ES-I3 (cell line): ENCODE measurements around the gene SYTL3.
"Not testable (repeated sequence)": the region's sequence is repeated elsewhere in the genome, so short reads cannot be mapped to it uniquely, and the experiment has no call there.

ENCODE experiments used
- H3K36me3 ChIP-seq: 2 replicates; pipeline ENCODE4 v1.6.1; 2013; ENCODE audit warnings: mild to moderate bottlenecking, low read length, control low read depth, moderate library complexity; ENCODE audit not compliant: insufficient read depth
- H3K4me1 ChIP-seq: 2 replicates; pipeline ENCODE4 v1.6.1; 2013; ENCODE audit warnings: mild to moderate bottlenecking, control low read depth, low read length; ENCODE audit not compliant: insufficient read depth
- H3K9ac ChIP-seq: 2 replicates; pipeline ENCODE4 v1.6.1; 2013; ENCODE audit warnings: low read depth, mild to moderate bottlenecking, low read length, moderate library complexity
- H3K9me3 ChIP-seq: 2 replicates; pipeline ENCODE4 v1.6.1; 2013; ENCODE audit warnings: mild to moderate bottlenecking, low read length, moderate library complexity; ENCODE audit not compliant: control insufficient read depth, insufficient read depth

SYTL3 gene

GRCh38 chr6:158649289-158650143 lies at the start of gene SYTL3:
TSS of gene SYTL3 (plus strand) at chr6:158650054. CDS start at chr6:158663269, 13,215 bp downstream.
- Histone ChIP-seq H3K4me1 (peaks cover 22% of the 10 kb centered on the region), H3K9ac (no peak within 1 kb of the TSS), H3K36me3 (no peaks in the 10 kb centered on the region), H3K9me3 (no peaks in the 10 kb centered on the region)

- peaks cover 6% of the 10 kb centered on the region for H3K36me3 ChIP-seq
- no peaks in the 10 kb centered on the region for H3K9me3 ChIP-seq
- no peak overlapping the region for H3K9ac ChIP-seq
- H3K4me1 ChIP-seq, result no peaks in the 10 kb centered on the region
Measured at GRCh38 chr6:158603261-158604047, 46.4 kb upstream of the SYTL3 start.

GRCh38 chr6:158604048-158604406 lies 45.8 kb upstream of the SYTL3 start:
- no peak overlapping the region for H3K9ac ChIP-seq
- H3K9me3 ChIP-seq, result no peaks in the 10 kb centered on the region
- H3K36me3 ChIP-seq, result peaks cover 6% of the 10 kb centered on the region
- no peaks in the 10 kb centered on the region for H3K4me1 ChIP-seq

GRCh38 chr6:158605266-158605878 lies 44.5 kb upstream of the SYTL3 start:
- Histone ChIP-seq H3K9me3 (no peaks in the 10 kb centered on the region), H3K9ac (no peak overlapping the region), H3K36me3 (peaks cover 11% of the 10 kb centered on the region; the same call in 1 of the 2 replicates), H3K4me1 (no peaks in the 10 kb centered on the region)

- H3K4me1 ChIP-seq, H3K9me3 ChIP-seq, H3K9ac ChIP-seq: not testable (repeated sequence)
- H3K36me3 ChIP-seq, result peaks cover 11% of the 10 kb centered on the region; the same call in 1 of the 2 replicates
Measured at GRCh38 chr6:158606011-158606410, 43.8 kb upstream of the SYTL3 start.

GRCh38 chr6:158606935-158607334 lies 42.9 kb upstream of the SYTL3 start:
- Histone ChIP-seq H3K9me3 (no peaks in the 10 kb centered on the region), H3K36me3 (peaks cover 11% of the 10 kb centered on the region; the same call in 1 of the 2 replicates), H3K9ac (no peak overlapping the region), H3K4me1 (peaks cover 12% of the 10 kb centered on the region)

GRCh38 chr6:158607411-158608170 lies 42.3 kb upstream of the SYTL3 start:
- peaks cover 19% of the 10 kb centered on the region for H3K4me1 ChIP-seq
- no peaks in the 10 kb centered on the region for H3K9me3 ChIP-seq
- H3K9ac ChIP-seq, result no peak overlapping the region
- peaks cover 13% of the 10 kb centered on the region; the same call in 1 of the 2 replicates for H3K36me3 ChIP-seq

GRCh38 chr6:158608221-158608620 lies 41.6 kb upstream of the SYTL3 start:
- Histone ChIP-seq H3K9me3 (no peaks in the 10 kb centered on the region), H3K9ac (no peak overlapping the region), H3K4me1 (peaks cover 19% of the 10 kb centered on the region), H3K36me3 (peaks cover 14% of the 10 kb centered on the region; the same call in 1 of the 2 replicates)

- Histone ChIP-seq H3K4me1 (peaks cover 19% of the 10 kb centered on the region), H3K9me3 (no peaks in the 10 kb centered on the region), H3K9ac (no peak overlapping the region), H3K36me3 (peaks cover 16% of the 10 kb centered on the region; the same call in 1 of the 2 replicates)
Measured at GRCh38 chr6:158609455-158610155, 40.2 kb upstream of the SYTL3 start.

- Histone ChIP-seq H3K36me3 (peaks cover 16% of the 10 kb centered on the region; the same call in 1 of the 2 replicates), H3K4me1 (peaks cover 19% of the 10 kb centered on the region), H3K9me3 (no peaks in the 10 kb centered on the region), H3K9ac (no peak overlapping the region)
Measured at GRCh38 chr6:158610319-158610968, 39.4 kb upstream of the SYTL3 start.

- peaks cover 19% of the 10 kb centered on the region for H3K4me1 ChIP-seq
- no peak overlapping the region for H3K9ac ChIP-seq
- peaks cover 16% of the 10 kb centered on the region; the same call in 1 of the 2 replicates for H3K36me3 ChIP-seq
- H3K9me3 ChIP-seq, result no peaks in the 10 kb centered on the region
Measured at GRCh38 chr6:158611039-158611438, 38.8 kb upstream of the SYTL3 start.

- peaks cover 16% of the 10 kb centered on the region; the same call in 1 of the 2 replicates for H3K36me3 ChIP-seq
- H3K9me3 ChIP-seq, result no peaks in the 10 kb centered on the region
- H3K9ac ChIP-seq, result no peak overlapping the region
- peaks cover 19% of the 10 kb centered on the region for H3K4me1 ChIP-seq
Measured at GRCh38 chr6:158611541-158612370, 38.1 kb upstream of the SYTL3 start.
